Measurements from ENCODE around the gene CDH13. TPM values are rescaled to one million over a fixed set of nuclear protein-coding genes. Genes with fewer than 3 reads are reported as not detected.

CDH13 gene
- total RNA-seq, 1 donor from 2014 or later, result 2.3 TPM

GRCh38 chr16:83302853-83303252 is 676.1 kb downstream of the CDH13 start:
- Mint-ChIP-seq H3K9me3 (ENCODE audit: unreplicated experiment) (no peaks in the 10 kb centered on the region), H3K27ac (ENCODE audit: unreplicated experiment) (no peak overlapping the region), H3K36me3 (ENCODE audit: low read depth, unreplicated experiment) (no peaks in the 10 kb centered on the region), H3K27me3 (ENCODE audit: unreplicated experiment) (no peaks in the 10 kb centered on the region), H3K4me1 (ENCODE audit: unreplicated experiment) (peaks cover 8% of the 10 kb centered on the region), H3K4me3 (ENCODE audit: unreplicated experiment) (no peak overlapping the region)
- TF ChIP-seq, protein P1, sequence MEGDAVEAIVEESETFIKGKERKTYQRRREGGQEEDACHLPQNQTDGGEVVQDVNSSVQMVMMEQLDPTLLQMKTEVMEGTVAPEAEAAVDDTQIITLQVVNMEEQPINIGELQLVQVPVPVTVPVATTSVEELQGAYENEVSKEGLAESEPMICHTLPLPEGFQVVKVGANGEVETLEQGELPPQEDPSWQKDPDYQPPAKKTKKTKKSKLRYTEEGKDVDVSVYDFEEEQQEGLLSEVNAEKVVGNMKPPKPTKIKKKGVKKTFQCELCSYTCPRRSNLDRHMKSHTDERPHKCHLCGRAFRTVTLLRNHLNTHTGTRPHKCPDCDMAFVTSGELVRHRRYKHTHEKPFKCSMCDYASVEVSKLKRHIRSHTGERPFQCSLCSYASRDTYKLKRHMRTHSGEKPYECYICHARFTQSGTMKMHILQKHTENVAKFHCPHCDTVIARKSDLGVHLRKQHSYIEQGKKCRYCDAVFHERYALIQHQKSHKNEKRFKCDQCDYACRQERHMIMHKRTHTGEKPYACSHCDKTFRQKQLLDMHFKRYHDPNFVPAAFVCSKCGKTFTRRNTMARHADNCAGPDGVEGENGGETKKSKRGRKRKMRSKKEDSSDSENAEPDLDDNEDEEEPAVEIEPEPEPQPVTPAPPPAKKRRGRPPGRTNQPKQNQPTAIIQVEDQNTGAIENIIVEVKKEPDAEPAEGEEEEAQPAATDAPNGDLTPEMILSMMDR (IDR thresholded peaks at IDR 0.05; ENCODE audit: unreplicated experiment), result no peak
- no peak for DNase-seq (ENCODE audit: low spot score)

DNA sequence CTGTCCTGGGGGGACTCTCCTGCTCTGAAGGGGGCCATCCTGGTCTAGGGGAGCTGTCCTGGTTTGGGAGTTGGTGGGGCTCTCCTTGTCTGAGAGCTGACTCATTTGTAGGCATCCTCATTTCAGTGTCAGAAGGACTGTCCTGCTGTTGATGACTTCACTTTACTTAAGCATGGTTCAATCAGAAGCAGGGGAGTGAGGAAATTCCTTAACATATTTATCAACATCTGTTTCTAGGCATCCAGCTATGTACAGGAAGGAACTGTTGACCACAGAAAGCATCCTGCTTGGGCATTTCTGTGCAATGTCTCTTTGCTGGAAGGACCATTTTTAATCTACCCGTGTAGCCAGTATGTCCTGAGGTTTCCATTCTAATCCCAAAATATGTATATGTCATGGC is 678.3 kb downstream of the CDH13 start:
- TF ChIP-seq, protein P1 (IDR thresholded peaks at IDR 0.05; ENCODE audit: unreplicated experiment), result no peak
- Mint-ChIP-seq H3K27me3 (ENCODE audit: unreplicated experiment) (no peaks in the 10 kb centered on the region), H3K36me3 (ENCODE audit: low read depth, unreplicated experiment) (no peaks in the 10 kb centered on the region), H3K27ac (ENCODE audit: unreplicated experiment) (peak overlapping the region; percentile 30), H3K4me1 (ENCODE audit: unreplicated experiment) (peaks cover 8% of the 10 kb centered on the region), H3K4me3 (ENCODE audit: unreplicated experiment) (no peak overlapping the region), H3K9me3 (ENCODE audit: unreplicated experiment) (no peaks in the 10 kb centered on the region)
- DNase-seq (ENCODE audit: low spot score), result no peak

DNA sequence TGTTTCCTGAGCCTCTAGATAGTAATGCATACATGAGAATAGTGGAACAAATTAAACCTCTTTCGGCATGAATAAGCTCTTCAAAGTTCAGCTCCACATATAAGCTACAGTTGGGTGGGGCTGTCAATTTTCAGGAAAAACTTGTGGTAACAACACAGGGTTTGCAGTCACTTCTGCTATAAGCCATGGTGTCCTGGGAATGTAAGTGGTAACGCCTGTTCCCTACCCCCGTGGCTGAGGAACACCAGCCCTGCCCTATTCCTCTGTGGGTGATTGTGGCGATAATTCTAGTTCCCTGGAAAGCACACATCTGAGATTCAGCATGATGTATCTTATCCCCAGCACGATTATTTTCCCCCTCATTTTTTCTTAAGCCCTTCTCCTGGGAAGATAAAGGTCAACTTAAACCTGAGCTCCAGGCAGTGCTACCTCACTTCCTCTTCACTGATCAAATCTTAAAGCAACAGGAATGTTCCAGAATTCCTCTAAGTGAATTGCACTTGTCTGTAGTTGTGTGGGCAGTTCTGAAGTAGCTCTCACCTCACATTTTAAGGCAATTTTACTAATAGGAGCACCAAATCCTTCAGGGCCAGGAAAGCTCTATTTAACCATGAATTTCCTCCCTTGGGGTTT is 680.3 kb downstream of the CDH13 start:
- TF ChIP-seq, protein P1 (IDR thresholded peaks at IDR 0.05; ENCODE audit: unreplicated experiment), result no peak
- peaks cover 14% of the 10 kb centered on the region for H3K4me1 Mint-ChIP-seq (ENCODE audit: unreplicated experiment)
- H3K4me3 Mint-ChIP-seq (ENCODE audit: unreplicated experiment), result no peak overlapping the region
- peak overlapping the region; percentile 44 for H3K27ac Mint-ChIP-seq (ENCODE audit: unreplicated experiment)
- H3K9me3 Mint-ChIP-seq (ENCODE audit: unreplicated experiment), result no peaks in the 10 kb centered on the region
- no peaks in the 10 kb centered on the region for H3K36me3 Mint-ChIP-seq (ENCODE audit: low read depth, unreplicated experiment)
- DNase-seq (ENCODE audit: low spot score), result no peak
- H3K27me3 Mint-ChIP-seq (ENCODE audit: unreplicated experiment), result no peaks in the 10 kb centered on the region

- no peaks in the 10 kb centered on the region for H3K36me3 Mint-ChIP-seq (ENCODE audit: low read depth, unreplicated experiment)
- no peaks in the 10 kb centered on the region for H3K9me3 Mint-ChIP-seq (ENCODE audit: unreplicated experiment)
- no peak overlapping the region for H3K4me3 Mint-ChIP-seq (ENCODE audit: unreplicated experiment)
- DNase-seq (ENCODE audit: low spot score), result no peak
- H3K27me3 Mint-ChIP-seq (ENCODE audit: unreplicated experiment), result no peaks in the 10 kb centered on the region
- peaks cover 14% of the 10 kb centered on the region for H3K4me1 Mint-ChIP-seq (ENCODE audit: unreplicated experiment)
- TF ChIP-seq, protein P1 (IDR thresholded peaks at IDR 0.05; ENCODE audit: unreplicated experiment), result no peak
- no peak overlapping the region for H3K27ac Mint-ChIP-seq (ENCODE audit: unreplicated experiment)
Measured at GRCh38 chr16:83307594-83307992, 680.8 kb downstream of the CDH13 start.

GRCh38 chr16:83308414-83308813 is 681.6 kb downstream of the CDH13 start:
- Mint-ChIP-seq H3K27me3 (ENCODE audit: unreplicated experiment) (no peaks in the 10 kb centered on the region), H3K9me3 (ENCODE audit: unreplicated experiment) (no peaks in the 10 kb centered on the region), H3K4me1 (ENCODE audit: unreplicated experiment) (peaks cover 12% of the 10 kb centered on the region), H3K27ac (ENCODE audit: unreplicated experiment) (no peak overlapping the region), H3K4me3 (ENCODE audit: unreplicated experiment) (no peak overlapping the region), H3K36me3 (ENCODE audit: low read depth, unreplicated experiment) (no peaks in the 10 kb centered on the region)
- no peak for DNase-seq (ENCODE audit: low spot score)
- TF ChIP-seq, protein P1 (IDR thresholded peaks at IDR 0.05; ENCODE audit: unreplicated experiment), result no peak

Measured in endothelial cell (in vitro differentiated cells).